ENCODE results near the gene DUSP12. TPM values are rescaled to one million over a fixed set of nuclear protein-coding genes. Genes with fewer than 3 reads are reported as not detected.

The DUSP12 gene
- total RNA-seq, 1 donor: 26.3 TPM

DNA sequence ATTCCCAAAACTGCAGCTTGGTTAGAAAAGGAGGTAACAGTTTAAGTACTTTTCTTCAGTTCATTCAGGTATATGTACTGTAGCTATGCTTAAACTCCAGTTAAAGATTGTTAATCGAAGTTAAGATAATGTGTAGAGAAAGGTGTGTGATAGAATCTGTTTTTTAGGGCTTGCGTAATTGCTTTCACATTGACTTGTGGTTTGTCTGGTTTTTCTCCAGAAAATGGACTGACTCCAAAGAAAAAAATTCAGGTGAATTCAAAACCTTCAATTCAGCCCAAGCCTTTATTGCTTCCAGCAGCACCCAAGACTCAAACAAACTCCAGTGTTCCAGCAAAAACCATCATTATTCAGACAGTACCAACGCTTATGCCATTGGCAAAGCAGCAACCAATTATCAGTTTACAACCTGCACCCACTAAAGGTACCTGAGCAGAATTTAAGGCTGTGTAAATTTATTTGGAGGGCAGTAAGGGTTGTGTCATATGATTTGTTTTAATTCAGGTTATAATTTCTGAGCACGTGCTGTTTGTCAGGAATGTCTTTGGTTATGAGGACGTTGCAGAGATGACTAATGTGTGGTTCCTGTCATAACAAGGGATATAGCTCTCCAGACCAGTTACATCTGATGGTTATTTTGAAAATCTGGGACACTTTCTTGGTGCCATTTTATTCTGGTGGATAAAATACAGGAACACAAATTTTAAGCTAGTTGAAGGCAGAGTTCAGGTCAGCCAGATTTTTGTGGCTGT, 42.5 kb downstream of the DUSP12 start:
- TF ChIP-seq, protein P1, sequence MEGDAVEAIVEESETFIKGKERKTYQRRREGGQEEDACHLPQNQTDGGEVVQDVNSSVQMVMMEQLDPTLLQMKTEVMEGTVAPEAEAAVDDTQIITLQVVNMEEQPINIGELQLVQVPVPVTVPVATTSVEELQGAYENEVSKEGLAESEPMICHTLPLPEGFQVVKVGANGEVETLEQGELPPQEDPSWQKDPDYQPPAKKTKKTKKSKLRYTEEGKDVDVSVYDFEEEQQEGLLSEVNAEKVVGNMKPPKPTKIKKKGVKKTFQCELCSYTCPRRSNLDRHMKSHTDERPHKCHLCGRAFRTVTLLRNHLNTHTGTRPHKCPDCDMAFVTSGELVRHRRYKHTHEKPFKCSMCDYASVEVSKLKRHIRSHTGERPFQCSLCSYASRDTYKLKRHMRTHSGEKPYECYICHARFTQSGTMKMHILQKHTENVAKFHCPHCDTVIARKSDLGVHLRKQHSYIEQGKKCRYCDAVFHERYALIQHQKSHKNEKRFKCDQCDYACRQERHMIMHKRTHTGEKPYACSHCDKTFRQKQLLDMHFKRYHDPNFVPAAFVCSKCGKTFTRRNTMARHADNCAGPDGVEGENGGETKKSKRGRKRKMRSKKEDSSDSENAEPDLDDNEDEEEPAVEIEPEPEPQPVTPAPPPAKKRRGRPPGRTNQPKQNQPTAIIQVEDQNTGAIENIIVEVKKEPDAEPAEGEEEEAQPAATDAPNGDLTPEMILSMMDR (IDR thresholded peaks at IDR 0.05; ENCODE audit: insufficient read depth, low read depth, low read length): no peak
- DNase-seq (ENCODE audit: low read depth): peak; percentile 34
- H3K4me3 ChIP-seq (ENCODE audit: low read depth, low read length): no peak overlapping the region

DNA sequence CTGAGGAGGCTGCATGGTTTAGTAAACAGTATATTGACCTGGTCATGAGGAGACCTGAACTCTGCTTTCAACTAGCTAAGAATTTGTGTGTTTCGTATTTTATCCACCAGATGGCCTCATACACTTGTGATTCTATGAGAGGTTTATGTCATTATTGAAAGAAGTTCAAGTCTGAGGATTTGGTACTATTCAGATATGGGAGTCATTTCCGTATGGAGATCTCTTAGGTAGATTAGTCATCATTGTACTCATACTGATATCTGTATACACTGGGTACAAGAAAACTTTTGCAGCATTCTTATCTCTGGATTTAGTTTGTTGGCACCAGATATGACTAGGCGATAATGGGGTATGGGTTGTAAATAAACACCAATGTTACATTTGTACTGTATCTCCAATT, 43.2 kb downstream of the DUSP12 start:
- TF ChIP-seq, protein P1 (IDR thresholded peaks at IDR 0.05; ENCODE audit: insufficient read depth, low read depth, low read length): peak; percentile 59
- no peak overlapping the region for H3K4me3 ChIP-seq (ENCODE audit: low read depth, low read length)
- peak; percentile 76 for DNase-seq (ENCODE audit: low read depth)

DNA sequence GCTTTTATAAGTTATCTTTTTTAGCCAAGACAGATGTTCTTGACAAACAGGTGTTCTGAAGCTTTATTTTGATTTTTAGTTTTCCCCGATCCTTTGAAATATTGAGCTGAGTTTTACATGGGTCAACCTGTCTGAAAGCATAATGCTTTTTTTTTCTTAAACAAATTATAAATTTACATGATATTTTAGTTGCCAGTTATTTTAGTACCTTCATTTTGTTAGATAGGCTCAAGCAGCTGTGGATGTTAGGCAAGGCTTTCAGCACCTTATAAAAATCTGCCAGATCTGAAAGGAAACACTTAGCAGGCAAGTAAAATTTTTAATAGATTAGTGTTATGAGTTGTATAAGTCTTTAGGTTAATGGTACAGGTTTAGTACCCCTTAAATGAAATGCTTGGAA, 50.2 kb downstream of the DUSP12 start:
- TF ChIP-seq, protein P1 (IDR thresholded peaks at IDR 0.05; ENCODE audit: insufficient read depth, low read depth, low read length): no peak
- peak; percentile 10 for DNase-seq (ENCODE audit: low read depth)
- H3K4me3 ChIP-seq (ENCODE audit: low read depth, low read length): no peak overlapping the region

DNA sequence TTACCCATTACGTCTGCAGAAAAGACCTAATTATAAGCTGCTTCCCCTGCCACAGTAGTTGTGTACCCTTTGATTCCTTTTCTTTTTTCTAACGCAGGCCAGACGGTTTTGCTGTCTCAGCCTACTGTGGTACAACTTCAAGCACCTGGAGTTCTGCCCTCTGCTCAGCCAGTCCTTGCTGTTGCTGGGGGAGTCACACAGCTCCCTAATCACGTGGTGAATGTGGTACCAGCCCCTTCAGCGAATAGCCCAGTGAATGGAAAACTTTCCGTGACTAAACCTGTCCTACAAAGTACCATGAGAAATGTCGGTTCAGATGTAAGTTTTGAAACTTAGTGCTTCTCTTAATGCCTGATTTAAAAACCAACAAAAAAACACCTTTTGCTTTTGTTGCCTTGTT, 52.4 kb downstream of the DUSP12 start:
- TF ChIP-seq, protein P1 (IDR thresholded peaks at IDR 0.05; ENCODE audit: insufficient read depth, low read depth, low read length): no peak
- no peak for DNase-seq (ENCODE audit: low read depth)

DNA sequence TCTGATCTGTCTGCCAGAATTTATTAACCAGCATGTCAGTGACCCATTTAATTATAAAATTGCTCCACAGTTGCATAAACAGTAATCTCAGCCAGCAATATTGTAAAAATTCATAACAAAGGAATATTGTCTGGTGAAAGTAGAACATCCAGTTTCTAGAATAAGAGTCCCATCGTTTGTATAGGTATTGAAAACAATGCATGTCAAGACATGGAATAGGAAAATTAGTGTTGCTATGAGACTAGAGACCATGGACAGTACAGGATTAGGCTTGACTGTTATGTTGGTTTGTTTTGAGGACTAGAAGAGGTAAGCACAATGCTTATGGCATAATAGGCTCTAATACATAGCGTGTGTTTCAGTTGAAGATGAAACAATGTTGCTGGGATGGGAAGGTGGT, 53.6 kb downstream of the DUSP12 start:
- H3K4me3 ChIP-seq (ENCODE audit: low read depth, low read length): no peak overlapping the region
- TF ChIP-seq, protein P1 (IDR thresholded peaks at IDR 0.05; ENCODE audit: insufficient read depth, low read depth, low read length): no peak
- no peak for DNase-seq (ENCODE audit: low read depth)

More for the DNA sequence above, 52.4 kb downstream of the DUSP12 start:
- H3K4me3 ChIP-seq (ENCODE audit: low read depth, low read length): no peak overlapping the region

DNA sequence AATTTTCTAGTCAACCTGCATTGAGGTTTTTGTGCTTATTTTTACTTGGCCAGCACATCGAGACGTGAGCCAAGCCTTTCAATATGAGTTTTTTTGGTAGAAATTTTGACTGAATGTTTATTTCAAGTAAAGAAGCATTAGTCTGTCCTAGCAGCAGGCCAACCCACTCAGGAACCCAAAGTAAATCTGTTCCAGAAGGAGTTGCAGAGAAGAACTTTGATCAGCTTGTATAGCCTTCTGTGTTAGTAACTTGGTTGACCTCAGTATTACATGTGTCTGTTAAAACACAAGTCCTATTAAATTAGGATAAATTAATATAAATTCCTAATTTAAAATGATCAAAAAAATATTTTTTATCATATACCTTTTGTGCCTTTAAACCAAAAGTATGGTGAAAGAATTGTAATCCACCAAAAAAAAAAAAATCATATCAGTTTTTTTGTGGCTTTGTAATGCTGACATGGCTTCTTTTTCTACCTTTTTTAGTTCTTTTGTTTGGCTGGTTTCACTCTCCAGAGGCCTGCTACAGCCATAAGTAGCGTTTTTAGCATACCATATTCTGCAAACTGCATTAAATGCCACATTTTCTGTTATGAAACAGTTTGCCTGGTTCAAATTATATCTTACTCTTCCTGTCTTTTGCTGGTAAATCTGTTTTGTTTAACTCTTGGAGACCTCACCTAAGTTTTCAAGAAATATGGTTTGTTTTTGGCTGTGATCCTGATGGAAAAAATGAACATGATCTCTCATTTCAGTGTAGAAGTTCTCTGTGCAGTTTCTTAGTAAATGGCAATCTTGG, 56.0 kb downstream of the DUSP12 start:
- DNase-seq (ENCODE audit: low read depth): peak; percentile 56
- TF ChIP-seq, protein P1 (IDR thresholded peaks at IDR 0.05; ENCODE audit: insufficient read depth, low read depth, low read length): no peak
- H3K4me3 ChIP-seq (ENCODE audit: low read depth, low read length): no peak overlapping the region

Small RNAs within 50 kb of the gene (small RNA-seq; reads per million reads assigned to genes)
- not detected for gene RN7SL466P

Other genes starting within 250 kb of the DUSP12 start
- under 0.01 TPM in 2 replicates for gene FCGR2A, start 244.3 kb upstream of the DUSP12 start, total RNA-seq
- under 0.01 TPM in 2 replicates for gene HSPA6, start 225.2 kb upstream of the DUSP12 start, total RNA-seq
- gene FCGR3A, start 200.0 kb upstream of the DUSP12 start, total RNA-seq: not detected in 2 replicates
- not detected in 2 replicates for gene FCGR3B, start 118.6 kb upstream of the DUSP12 start, total RNA-seq
- gene FCGR2B, start 86.6 kb upstream of the DUSP12 start, total RNA-seq: not detected in 2 replicates
- 0.64 and 0.86 TPM in 2 replicates for gene FCRLA, start 42.6 kb upstream of the DUSP12 start, total RNA-seq
- gene FCRLB, start 28.2 kb upstream of the DUSP12 start, total RNA-seq: 2.9 and 4.3 TPM in 2 replicates
- 22.9 and 32.8 TPM in 2 replicates for gene ATF6, start 16.5 kb downstream of the DUSP12 start, total RNA-seq